ENCODE data around the gene HINFP.
A peak's percentile ranks its signal among the peaks of the same experiment; 100 is the strongest.

GRCh38 chr11:119108146-119108856 is 13.1 kb upstream of the HINFP start:
- TF ChIP-seq CTCF (IDR thresholded peaks at IDR 0.05; ENCODE audit: low read depth, low read length), result no peak
- TF ChIP-seq POLR2A (IDR thresholded peaks at IDR 0.05; ENCODE audit: extremely low read depth, insufficient read length), result no peak
- TF ChIP-seq MYC (IDR thresholded peaks at IDR 0.05; ENCODE audit: low read depth, low read length), result peak; percentile 76; the same call in 1 of the 2 replicates
- TF ChIP-seq, protein P1, sequence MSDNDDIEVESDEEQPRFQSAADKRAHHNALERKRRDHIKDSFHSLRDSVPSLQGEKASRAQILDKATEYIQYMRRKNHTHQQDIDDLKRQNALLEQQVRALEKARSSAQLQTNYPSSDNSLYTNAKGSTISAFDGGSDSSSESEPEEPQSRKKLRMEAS (IDR thresholded peaks at IDR 0.05; ENCODE audit: low read depth, low read length), result peak; percentile 68
